GM20000 (cell line): ENCODE measurements around the gene SAMD14.

ENCODE experiments used
- DNase-seq: peaks from one replicate; pipeline ENCODE4 v3.0.0; 2012; ENCODE audit warnings: low spot score
- CTCF ChIP-seq: IDR thresholded peaks from 2 replicates; pipeline ENCODE4 v1.5.1; 2012; ENCODE audit warnings: mild to moderate bottlenecking, control low read depth; ENCODE audit errors: extremely low read depth, missing control alignments

The SAMD14 gene

DNA sequence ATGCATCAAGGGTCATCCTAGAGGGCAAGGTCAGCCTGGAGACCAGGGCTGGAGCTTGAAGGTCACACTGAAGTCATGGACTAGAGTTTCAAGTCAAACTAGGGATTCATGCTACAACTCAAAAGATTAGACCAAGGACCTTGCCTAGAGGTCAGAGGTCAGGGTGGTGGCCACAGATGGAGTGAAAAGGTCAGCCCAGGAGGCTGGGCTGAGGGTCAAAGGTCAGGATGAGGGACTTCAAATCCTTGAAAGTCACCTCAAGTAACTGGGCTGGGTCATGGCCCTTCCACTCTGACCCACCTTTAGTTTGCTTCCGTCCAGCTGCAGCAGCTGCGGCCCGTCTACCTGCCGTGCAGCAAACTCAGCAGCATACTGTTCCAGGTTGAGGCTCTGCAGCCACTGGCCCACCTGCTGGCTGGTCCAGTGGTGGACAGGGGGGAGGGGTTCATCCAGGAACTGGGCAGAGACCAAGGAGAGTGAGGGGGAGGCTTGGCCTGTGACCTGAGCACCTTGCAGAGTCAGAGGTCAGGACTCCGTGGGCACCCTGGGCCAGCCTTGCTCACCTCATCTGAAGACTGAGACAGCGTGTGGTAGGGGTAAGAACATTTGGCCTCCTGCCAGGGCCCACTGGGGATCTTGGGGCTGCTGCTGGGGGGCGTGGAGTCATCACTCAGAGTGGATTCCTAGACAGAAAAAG is 16.2 kb downstream of the SAMD14 start:
- DNase-seq: no peak
- no peak for TF ChIP-seq CTCF

- no peak for TF ChIP-seq CTCF
- no peak for DNase-seq
These were observed 17.3 kb downstream of the SAMD14 start for GRCh38 chr17:50112694-50113093.

- DNase-seq: no peak
- TF ChIP-seq CTCF: no peak
These were observed 18.0 kb downstream of the SAMD14 start for GRCh38 chr17:50111673-50112655.

DNA sequence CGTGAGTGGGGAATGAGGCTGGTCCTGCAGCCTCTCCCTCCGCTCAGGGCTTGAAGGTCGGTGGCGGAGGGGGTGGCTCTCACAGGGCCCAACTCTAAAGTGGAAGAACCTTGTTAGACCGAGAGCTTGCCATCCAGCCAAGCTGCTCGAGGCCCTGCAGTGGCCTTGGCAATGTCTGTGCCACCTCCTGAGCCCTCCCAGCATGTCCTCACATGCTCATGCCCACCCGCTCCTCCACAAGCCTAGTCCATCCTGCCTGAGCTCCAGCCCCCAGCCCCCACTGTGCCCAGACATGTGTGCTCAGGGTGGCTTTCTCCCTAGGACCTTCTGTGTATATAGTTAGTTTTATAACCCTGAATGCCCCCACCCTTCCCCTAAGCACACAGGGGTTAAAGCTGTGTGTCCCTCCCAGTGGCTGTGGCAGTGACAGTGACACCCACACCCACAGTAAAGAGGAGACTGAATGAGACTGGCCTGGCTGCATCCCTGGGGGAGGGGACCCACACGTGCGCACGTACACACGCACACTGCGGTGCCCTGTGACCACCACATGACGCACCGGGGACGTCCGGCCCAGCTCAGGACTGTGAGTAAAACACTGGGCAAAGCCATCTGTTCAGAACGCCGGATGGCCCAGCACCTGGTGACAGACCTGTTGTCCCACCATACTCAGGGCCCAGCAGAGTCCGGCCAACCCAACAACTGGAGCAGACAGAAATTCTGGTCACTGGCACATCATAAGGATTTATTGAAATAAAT is 19.2 kb downstream of the SAMD14 start:
- no peak for DNase-seq

DNA sequence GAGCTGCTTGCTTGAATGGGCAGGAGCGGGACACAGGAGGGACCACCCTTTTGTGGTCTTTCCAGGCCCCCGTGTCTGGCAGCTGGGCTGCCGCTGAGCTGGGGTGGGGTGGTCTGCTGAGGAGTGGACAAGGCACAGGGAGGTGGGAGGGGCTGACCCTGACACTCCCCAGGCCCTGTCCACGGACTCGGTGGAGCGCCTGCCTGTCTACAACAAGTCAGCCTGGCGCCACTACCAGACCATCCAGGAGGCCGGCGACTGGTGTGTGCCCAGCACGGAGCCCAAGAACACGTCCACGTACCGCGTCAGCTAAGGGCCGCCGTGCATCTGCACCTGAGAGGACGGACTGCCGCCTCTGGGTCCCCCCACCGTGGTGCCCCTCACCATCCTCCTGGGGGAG is 20.2 kb downstream of the SAMD14 start:
- TF ChIP-seq CTCF: no peak
- DNase-seq: no peak

More for the DNA sequence above, 19.2 kb downstream of the SAMD14 start:
- no peak for TF ChIP-seq CTCF

DNA sequence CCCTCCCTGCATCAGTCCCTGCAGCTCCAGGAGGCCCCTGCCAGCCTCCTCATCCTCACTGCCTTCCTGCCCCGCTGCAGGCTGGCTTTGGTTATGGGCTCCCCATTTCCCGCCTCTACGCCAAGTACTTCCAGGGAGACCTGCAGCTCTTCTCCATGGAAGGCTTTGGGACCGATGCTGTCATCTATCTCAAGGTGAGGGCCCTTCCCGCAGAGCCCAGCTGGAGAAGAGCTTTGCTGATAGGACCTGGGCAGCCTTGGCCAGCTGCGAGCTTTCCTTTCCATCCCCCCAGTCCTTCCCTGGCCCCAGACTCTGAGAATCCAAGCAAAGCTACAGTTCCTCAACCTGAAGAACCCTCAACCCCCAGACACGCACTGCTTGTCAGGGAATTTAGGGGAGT is 20.8 kb downstream of the SAMD14 start:
- no peak for TF ChIP-seq CTCF
- no peak for DNase-seq

DNA sequence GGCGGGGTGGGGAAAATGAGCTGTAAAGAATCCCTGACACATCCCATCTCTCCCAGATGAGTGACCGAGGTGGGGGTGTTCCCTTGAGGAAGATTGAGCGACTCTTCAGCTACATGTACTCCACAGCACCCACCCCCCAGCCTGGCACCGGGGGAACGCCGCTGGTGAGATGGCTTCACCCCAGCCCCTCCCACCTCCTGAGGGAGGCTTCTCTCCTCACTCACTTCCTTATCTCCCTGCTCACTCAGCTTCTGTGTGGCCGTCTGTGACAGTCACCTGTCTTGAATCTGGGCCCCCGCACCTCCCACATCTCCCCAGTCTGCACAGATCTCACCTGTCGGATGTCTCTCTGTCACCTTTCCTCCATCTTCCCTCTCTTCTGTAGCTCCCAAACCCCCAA is 21.4 kb downstream of the SAMD14 start:
- DNase-seq: no peak
- no peak for TF ChIP-seq CTCF
